HepG2 (cell line): ENCODE measurements around the gene SBK1. TPM values are rescaled to one million over a fixed set of nuclear protein-coding genes. Genes with fewer than 3 reads are reported as not detected.
A peak's percentile ranks its signal among the peaks of the same experiment; 100 is the strongest.

Source experiments
- ARID2 ChIP-seq: sonication (generic); formaldehyde crosslinking; IDR thresholded peaks from 2 replicates; pipeline ENCODE4 v1.8.1; 2022; ENCODE audit warnings: mild to moderate bottlenecking, missing genetic modification reagents, borderline replicate concordance
- CEBPG ChIP-seq: IDR thresholded peaks from 2 replicates; pipeline ENCODE4 v1.6.1; 2016
- EEA1 ChIP-seq: sonication (generic); formaldehyde crosslinking; IDR thresholded peaks from 2 replicates; pipeline ENCODE4 v1.5.1; 2020; ENCODE audit warnings: mild to moderate bottlenecking, missing genetic modification reagents, borderline replicate concordance
- HMGXB4 ChIP-seq, 2 experiments: sonication (generic) in 1 of 2; formaldehyde crosslinking in 1 of 2; IDR thresholded peaks; 2 replicates each; pipeline versions ENCODE4 v1.4.0 to v1.6.1; 2018 to 2020; ENCODE audit warnings: missing genetic modification reagents in 2 of 2, borderline replicate concordance in 1 of 2, low read depth in 1 of 2, mild to moderate bottlenecking in 1 of 2, missing biosample characterization in 1 of 2
- MAZ ChIP-seq, 2 experiments: sonication (generic) in 1 of 2; formaldehyde crosslinking in 1 of 2; IDR thresholded peaks; 2 replicates each; pipeline versions ENCODE4 v1.5.0 to v1.6.1; 2012 to 2020; ENCODE audit warnings: low read depth in 2 of 2, mild to moderate bottlenecking in 2 of 2, borderline replicate concordance in 1 of 2, improper control_type of control experiment in 1 of 2, low read length in 1 of 2, missing genetic modification reagents in 1 of 2, moderate library complexity in 1 of 2
- REPIN1 ChIP-seq: sonication (generic); formaldehyde crosslinking; IDR thresholded peaks from 2 replicates; pipeline ENCODE4 v1.8.0; 2022; ENCODE audit warnings: missing genetic modification reagents, low read depth, mild to moderate bottlenecking, borderline replicate concordance
- SRF ChIP-seq: IDR thresholded peaks from 2 replicates; pipeline ENCODE4 v1.6.1; 2011; ENCODE audit warnings: mild to moderate bottlenecking, low read depth, low read length, moderate library complexity
- TEAD2 ChIP-seq: sonication (generic); formaldehyde crosslinking; IDR thresholded peaks from 2 replicates; pipeline ENCODE4 v1.9.0; 2021; ENCODE audit warnings: missing genetic modification reagents
- THAP8 ChIP-seq: sonication (generic); formaldehyde crosslinking; IDR thresholded peaks from 2 replicates; pipeline ENCODE4 v1.5.1; 2020; ENCODE audit warnings: missing genetic modification reagents, mild to moderate bottlenecking, borderline replicate concordance
- ZBTB7B ChIP-seq: sonication (generic); formaldehyde crosslinking; IDR thresholded peaks from 2 replicates; pipeline ENCODE4 v1.4.0; 2020; ENCODE audit warnings: missing genetic modification reagents
- ZHX2 ChIP-seq, 2 experiments: sonication (generic) in 1 of 2; formaldehyde crosslinking in 1 of 2; IDR thresholded peaks; 2 replicates each; pipeline versions ENCODE4 v1.6.1 to v1.9.0; 2014 to 2022; ENCODE audit warnings: antibody characterized with exemption in 1 of 2, borderline replicate concordance in 1 of 2, inconsistent platforms in 1 of 2, low read depth in 1 of 2, missing genetic modification reagents in 1 of 2
- ZNF18 ChIP-seq: sonication (generic); formaldehyde crosslinking; IDR thresholded peaks from 2 replicates; pipeline ENCODE4 v1.8.0; 2022; ENCODE audit warnings: mild to moderate bottlenecking, missing genetic modification reagents; ENCODE audit not compliant: insufficient replicate concordance
- ZNF3 ChIP-seq: IDR thresholded peaks from 2 replicates; pipeline ENCODE4 v1.7.0; 2017; ENCODE audit warnings: inconsistent platforms
- ZNF547 ChIP-seq: sonication (generic); formaldehyde crosslinking; IDR thresholded peaks from 2 replicates; pipeline ENCODE4 v1.5.1; 2020; ENCODE audit warnings: mild to moderate bottlenecking, missing genetic modification reagents
- ZNF614 ChIP-seq: IDR thresholded peaks from 2 replicates; pipeline ENCODE4 v1.6.1; 2018; ENCODE audit warnings: missing biosample characterization, missing genetic modification reagents, inconsistent platforms, borderline replicate concordance
- ZNF770 ChIP-seq: sonication (generic); formaldehyde crosslinking; IDR thresholded peaks from 2 replicates; pipeline ENCODE4 v1.5.0; 2020; ENCODE audit warnings: mild to moderate bottlenecking, missing genetic modification reagents
- polyA plus RNA-seq, 8 experiments: library from polyadenylated mRNA; depleted of rRNA in 3 of 8; stranded (reverse) in 7 of 8; unstranded in 1 of 8; fragments of >200 nt; fragmentation: Illumina TruSeq in 4 of 8; extraction: Trizol in 4 of 8; gene quantifications; 2 replicates each; pipeline versions ENCODE4 v1.2.1 to v1.2.3, GENCODE V29; 2011 to 2016; ENCODE audit warnings: low read depth in 4 of 8, missing spikeins in 1 of 8, mixed read lengths in 1 of 8; ENCODE audit not compliant: insufficient read depth in 1 of 8
- total RNA-seq, 5 experiments: library from RNA; depleted of rRNA; stranded (reverse); fragments of >200 nt; fragmentation: Illumina TruSeq; extraction: Trizol; gene quantifications; 2 replicates each; pipeline ENCODE4 v1.2.3, GENCODE V29; 2016; ENCODE audit warnings: low read depth in 1 of 5

Gene SBK1
- total and polyA plus RNA-seq, 2 of the 13 experiments (the other 11 are each of a cell fraction or from before 2014, with no cell fraction given): 0.15 to 0.17 TPM

- TF ChIP-seq ZHX2 (IDR thresholded peaks at IDR 0.05; ENCODE audit: low read depth) (no peak), ZHX2 (CRISPR knock-in tag; IDR thresholded peaks at IDR 0.05; ENCODE audit: borderline replicate concordance) (peak; percentile 90; the same call in 1 of the 2 replicates), ZNF3 (CRISPR knock-in tag) (peak; percentile 88), HMGXB4 (CRISPR knock-in tag; IDR thresholded peaks at IDR 0.05; ENCODE audit: borderline replicate concordance in 1 of 2, low read depth in 1 of 2) (peak; percentile 24 to 32; a peak in 1 of 4 replicates), EEA1 (no peak), CEBPG (CRISPR knock-in tag) (peak; percentile 48; the same call in 1 of the 2 replicates), ZNF547 (CRISPR knock-in tag) (peak; percentile 42; the same call in 1 of the 2 replicates), ZNF770 (CRISPR knock-in tag) (no peak), TEAD2 (CRISPR knock-in tag) (peak; percentile 97), SRF (no peak), ZNF614 (peak; percentile 96), REPIN1 (peak; percentile 69), ZNF18 (peak; percentile 67), ARID2 (CRISPR knock-in tag) (no peak), MAZ (IDR thresholded peaks at IDR 0.05; ENCODE audit: borderline replicate concordance, low read depth, low read length) (no peak), MAZ (CRISPR knock-in tag; IDR thresholded peaks at IDR 0.05; ENCODE audit: low read depth) (no peak), THAP8 (CRISPR knock-in tag) (no peak), ZBTB7B (CRISPR knock-in tag) (peak; percentile 53; the same call in 1 of the 2 replicates)
Observed at GRCh38 chr16:28304214-28304613, 11.9 kb downstream of the SBK1 start (continued).
